ENCODE results near the gene PNPLA8. TPM values are rescaled to one million over a fixed set of nuclear protein-coding genes. Genes with fewer than 3 reads are reported as not detected.
"Not testable (repeated sequence)": the region's sequence is repeated elsewhere in the genome, so short reads cannot be mapped to it uniquely, and the experiment has no call there.

The PNPLA8 gene
- total and polyA plus RNA-seq, 4 experiments from 2014 or later, result 20.9 to 28.9 (median 28.4) TPM

GRCh38 chr7:108515630-108516029 is 10.3 kb downstream of the PNPLA8 start:
- CTCF ChIA-PET (ENCODE audit: partially characterized antibody), result interaction anchor here (0.9 kb wide), 1 partner anchor 18 kb away, joined by 4 read pairs; no protein-coding TSS in a partner anchor
- H3K4me1 ChIP-seq (ENCODE audit: insufficient read depth, low read length), result no peaks in the 10 kb centered on the region
- H3K36me3 Mint-ChIP-seq, result peaks cover 58 to 72% of the 10 kb centered on the region in 2 donors
- peaks cover 0 to 5% (median 0%) of the 10 kb centered on the region in 8 donors for H3K9me3 Mint-ChIP-seq
- peaks cover 16 to 41% (median 27%) of the 10 kb centered on the region in 4 donors for H3K4me1 Mint-ChIP-seq
- H3K4me3 Mint-ChIP-seq, result no peak overlapping the region
- no peak overlapping the region for H3K27ac ChIP-seq (ENCODE audit: low read depth, low read length)
- intact Hi-C loops (cut with micrococcal nuclease), result no loop called here
- H3K27me3 Mint-ChIP-seq, result no peaks in the 10 kb centered on the region
- H3K4me3 ChIP-seq (ENCODE audit: low read length in 2 of 2), result no peak overlapping the region
- no peak for DNase-seq
- peaks cover 20% of the 10 kb centered on the region for H3K36me3 ChIP-seq (ENCODE audit: insufficient read depth, low read length)
- H3K27ac Mint-ChIP-seq, result no peak overlapping the region
- POLR2A ChIA-PET (ENCODE audit: partially characterized antibody), result interaction anchor here (0.8 kb wide), 1 partner anchor 10 kb away, joined by 3 read pairs; the partner anchor contains the start of gene PNPLA8
- H3K9me3 ChIP-seq (ENCODE audit: control insufficient read depth in 1 of 2, low read length in 2 of 2), result no peaks in the 10 kb centered on the region
- no peaks in the 10 kb centered on the region for H3K27me3 ChIP-seq (ENCODE audit: insufficient read depth, low read length)

- peaks cover 20% of the 10 kb centered on the region for H3K36me3 ChIP-seq (ENCODE audit: insufficient read depth, low read length)
- no peak overlapping the region for H3K27ac ChIP-seq (ENCODE audit: low read depth, low read length)
- peaks cover 0 to 5% (median 0%) of the 10 kb centered on the region in 8 donors for H3K9me3 Mint-ChIP-seq
- H3K4me1 ChIP-seq (ENCODE audit: insufficient read depth, low read length), result no peaks in the 10 kb centered on the region
- ChIA-PET POLR2A (ENCODE audit: partially characterized antibody) (no interaction called here), CTCF (ENCODE audit: partially characterized antibody) (interaction anchor here (0.9 to 1.1 kb wide), 2 partner anchors 10 to 18 kb away, joined by 3 to 4 read pairs; partner anchors contain the start of gene PNPLA8)
- H3K4me1 Mint-ChIP-seq, result peaks cover 14 to 37% (median 24%) of the 10 kb centered on the region in 4 donors
- H3K9me3 ChIP-seq (ENCODE audit: control insufficient read depth in 1 of 2, low read length in 2 of 2), result no peaks in the 10 kb centered on the region
- H3K27me3 ChIP-seq (ENCODE audit: insufficient read depth, low read length), result no peaks in the 10 kb centered on the region
- DNase-seq, result no peak
- H3K27me3 Mint-ChIP-seq, result no peaks in the 10 kb centered on the region
- no peak overlapping the region for H3K4me3 ChIP-seq (ENCODE audit: low read length in 2 of 2)
- H3K36me3 Mint-ChIP-seq, result peaks cover 61 to 73% of the 10 kb centered on the region in 2 donors
- H3K27ac Mint-ChIP-seq, result no peak overlapping the region
- no peak overlapping the region for H3K4me3 Mint-ChIP-seq
- intact Hi-C loops (cut with micrococcal nuclease), result no loop called here
Measured at GRCh38 chr7:108515013-108515412, 10.9 kb downstream of the PNPLA8 start.

- Mint-ChIP-seq H3K9me3 (no peaks in the 10 kb centered on the region), H3K36me3 (peaks cover 37 to 47% of the 10 kb centered on the region in 2 donors), H3K4me3 (no peak overlapping the region), H3K27me3 (no peaks in the 10 kb centered on the region), H3K4me1 (peaks cover 4 to 21% (median 10%) of the 10 kb centered on the region in 4 donors), H3K27ac (peak overlapping the region in 2 of 7 donors; percentile 3 to 48)
- DNase-seq, result no peak
- no peak overlapping the region for H3K4me3 ChIP-seq (ENCODE audit: low read length in 2 of 2)
- ChIA-PET CTCF (ENCODE audit: partially characterized antibody) (interaction anchor here (1.2 kb wide), 1 partner anchor 17 kb away, joined by 3 read pairs; no protein-coding TSS in a partner anchor), POLR2A (ENCODE audit: partially characterized antibody) (no interaction called here)
- peaks cover 20% of the 10 kb centered on the region for H3K36me3 ChIP-seq (ENCODE audit: insufficient read depth, low read length)
- no peaks in the 10 kb centered on the region for H3K4me1 ChIP-seq (ENCODE audit: insufficient read depth, low read length)
- intact Hi-C loops (cut with micrococcal nuclease), result no loop called here
- no peaks in the 10 kb centered on the region for H3K27me3 ChIP-seq (ENCODE audit: insufficient read depth, low read length)
- H3K9me3 ChIP-seq (ENCODE audit: control insufficient read depth in 1 of 2, low read length in 2 of 2), result no peaks in the 10 kb centered on the region
- H3K27ac ChIP-seq (ENCODE audit: low read depth, low read length), result no peak overlapping the region
Measured at GRCh38 chr7:108511939-108512338, 14.0 kb downstream of the PNPLA8 start.

- H3K4me3 ChIP-seq (ENCODE audit: low read length in 2 of 2); H3K9me3 ChIP-seq (ENCODE audit: control insufficient read depth in 1 of 2, low read length in 2 of 2); POLR2A ChIA-PET (ENCODE audit: partially characterized antibody); H3K36me3 ChIP-seq (ENCODE audit: insufficient read depth, low read length); H3K27me3 Mint-ChIP-seq; H3K27me3 ChIP-seq (ENCODE audit: insufficient read depth, low read length); H3K4me1 Mint-ChIP-seq; H3K4me3 Mint-ChIP-seq; H3K9me3 Mint-ChIP-seq; CTCF ChIA-PET (ENCODE audit: partially characterized antibody); H3K27ac Mint-ChIP-seq; H3K4me1 ChIP-seq (ENCODE audit: insufficient read depth, low read length); intact Hi-C loops (cut with micrococcal nuclease); H3K27ac ChIP-seq (ENCODE audit: low read depth, low read length); DNase-seq: not testable (repeated sequence)
- peaks cover 32% of the 10 kb centered on the region in 2 donors for H3K36me3 Mint-ChIP-seq
Measured at GRCh38 chr7:108504576-108504975, 21.4 kb downstream of the PNPLA8 start.

GRCh38 chr7:108503112-108504026 is 22.6 kb downstream of the PNPLA8 start:
- ChIA-PET CTCF (ENCODE audit: partially characterized antibody) (interaction anchor here (0.8 kb wide), 1 partner anchor 30 kb away, joined by 3 read pairs; no protein-coding TSS in a partner anchor), POLR2A (ENCODE audit: partially characterized antibody) (interaction anchor here (0.9 kb wide), 1 partner anchor 67 kb away, joined by 4 read pairs; the partner anchor contains the start of gene DNAJB9)
- no peaks in the 10 kb centered on the region for H3K36me3 ChIP-seq (ENCODE audit: insufficient read depth, low read length)
- Mint-ChIP-seq H3K4me3 (no peak overlapping the region), H3K36me3 (peaks cover 32 to 41% of the 10 kb centered on the region in 2 donors), H3K4me1 (peaks cover 0 to 7% (median 3%) of the 10 kb centered on the region in 4 donors), H3K27me3 (no peaks in the 10 kb centered on the region), H3K9me3 (peaks cover 0 to 2% (median 0%) of the 10 kb centered on the region in 8 donors), H3K27ac (peak overlapping the region in 2 of 7 donors; percentile 48 to 62)
- H3K4me3 ChIP-seq (ENCODE audit: low read length in 2 of 2), result no peak overlapping the region
- no peaks in the 10 kb centered on the region for H3K9me3 ChIP-seq (ENCODE audit: control insufficient read depth in 1 of 2, low read length in 2 of 2)
- H3K27ac ChIP-seq (ENCODE audit: low read depth, low read length), result no peak overlapping the region
- intact Hi-C loops (cut with micrococcal nuclease), result no loop called here
- DNase-seq, result no peak
- H3K27me3 ChIP-seq (ENCODE audit: insufficient read depth, low read length), result no peaks in the 10 kb centered on the region
- H3K4me1 ChIP-seq (ENCODE audit: insufficient read depth, low read length), result no peaks in the 10 kb centered on the region

GRCh38 chr7:108499566-108499965 is 26.4 kb downstream of the PNPLA8 start:
- Histone ChIP-seq H3K4me3 (ENCODE audit: low read length in 2 of 2) (no peak overlapping the region), H3K36me3 (ENCODE audit: insufficient read depth, low read length) (no peaks in the 10 kb centered on the region), H3K27me3 (ENCODE audit: insufficient read depth, low read length) (no peaks in the 10 kb centered on the region), H3K27ac (ENCODE audit: low read depth, low read length) (no peak overlapping the region), H3K9me3 (ENCODE audit: control insufficient read depth in 1 of 2, low read length in 2 of 2) (no peaks in the 10 kb centered on the region), H3K4me1 (ENCODE audit: insufficient read depth, low read length) (no peaks in the 10 kb centered on the region)
- ChIA-PET CTCF (ENCODE audit: partially characterized antibody) (interaction anchor here (1.1 to 1.3 kb wide), 2 partner anchors 18 to 318 kb away, joined by 3 read pairs; no protein-coding TSS in a partner anchor), POLR2A (ENCODE audit: partially characterized antibody) (no interaction called here)
- Mint-ChIP-seq H3K9me3 (no peaks in the 10 kb centered on the region), H3K4me1 (peaks cover 0 to 7% (median 5%) of the 10 kb centered on the region in 4 donors), H3K27me3 (no peaks in the 10 kb centered on the region), H3K36me3 (peaks cover 35 to 53% of the 10 kb centered on the region in 2 donors), H3K4me3 (no peak overlapping the region), H3K27ac (peak overlapping the region in 4 of 7 donors; percentile 14 to 32 (median 18))
- intact Hi-C loops (cut with micrococcal nuclease), result no loop called here
- no peak for DNase-seq

GRCh38 chr7:108498481-108498880 is 27.5 kb downstream of the PNPLA8 start:
- Histone ChIP-seq H3K4me3 (ENCODE audit: low read length in 2 of 2) (no peak overlapping the region), H3K4me1 (ENCODE audit: insufficient read depth, low read length) (no peaks in the 10 kb centered on the region), H3K9me3 (ENCODE audit: control insufficient read depth in 1 of 2, low read length in 2 of 2) (no peaks in the 10 kb centered on the region), H3K36me3 (ENCODE audit: insufficient read depth, low read length) (no peaks in the 10 kb centered on the region), H3K27ac (ENCODE audit: low read depth, low read length) (no peak overlapping the region), H3K27me3 (ENCODE audit: insufficient read depth, low read length) (no peaks in the 10 kb centered on the region)
- H3K27ac Mint-ChIP-seq, result peak overlapping the region in 1 of 7 donors; percentile 0
- H3K27me3 Mint-ChIP-seq, result no peaks in the 10 kb centered on the region
- peaks cover 0 to 4% (median 3%) of the 10 kb centered on the region in 4 donors for H3K4me1 Mint-ChIP-seq
- ChIA-PET CTCF (ENCODE audit: partially characterized antibody) (interaction anchor here (0.9 to 3.1 kb wide), 9 partner anchors 9 to 317 kb away, joined by 3 to 24 read pairs (median 5); partner anchors contain the start of gene PNPLA8), POLR2A (ENCODE audit: partially characterized antibody) (no interaction called here)
- peaks cover 33 to 52% of the 10 kb centered on the region in 2 donors for H3K36me3 Mint-ChIP-seq
- DNase-seq, result no peak
- intact Hi-C loops (cut with micrococcal nuclease), result no loop called here
- no peak overlapping the region for H3K4me3 Mint-ChIP-seq
- no peaks in the 10 kb centered on the region for H3K9me3 Mint-ChIP-seq

Measured in CD4-positive, alpha-beta memory T cell (primary cell).